ENCODE data around the gene MTMR2.

The MTMR2 gene

DNA sequence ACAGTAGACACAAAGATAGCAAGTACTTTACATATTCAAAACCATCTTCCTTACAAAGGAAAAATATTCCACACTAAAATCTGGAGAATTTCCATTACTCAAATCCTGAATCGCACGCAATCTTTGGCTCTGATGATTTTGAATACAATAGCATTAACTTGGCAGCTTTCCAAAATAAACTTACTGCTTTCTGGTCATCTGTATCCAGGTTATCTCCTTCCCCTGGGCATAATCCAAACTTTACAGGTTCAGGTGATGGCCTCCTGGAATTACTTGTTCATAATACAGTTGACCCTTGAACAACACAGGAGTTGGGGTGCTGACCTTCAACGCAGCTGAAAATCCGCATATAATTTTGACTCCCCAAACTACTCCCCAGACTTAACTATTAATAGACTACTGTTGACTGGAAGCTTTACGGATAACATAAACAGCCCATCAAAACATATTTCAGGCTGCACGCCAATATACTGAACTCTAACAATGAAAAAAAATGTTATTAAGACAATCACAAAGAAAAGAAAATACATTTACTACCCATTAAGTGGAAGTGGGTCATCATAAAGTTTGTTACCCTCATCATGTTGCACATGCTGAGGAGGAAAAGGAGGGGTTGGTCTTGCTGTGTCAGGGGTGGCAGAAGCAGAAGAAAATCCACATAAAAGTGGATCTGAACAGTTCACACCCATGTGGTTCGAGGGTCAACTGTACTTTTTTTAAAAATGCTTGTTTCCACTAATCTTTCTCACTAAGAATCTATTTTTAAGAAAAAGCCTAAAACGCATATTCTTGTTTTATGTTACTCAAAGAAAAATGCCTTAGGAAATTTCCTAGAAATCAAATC, 6.5 kb downstream of the MTMR2 start:
- no peak for DNase-seq

DNA sequence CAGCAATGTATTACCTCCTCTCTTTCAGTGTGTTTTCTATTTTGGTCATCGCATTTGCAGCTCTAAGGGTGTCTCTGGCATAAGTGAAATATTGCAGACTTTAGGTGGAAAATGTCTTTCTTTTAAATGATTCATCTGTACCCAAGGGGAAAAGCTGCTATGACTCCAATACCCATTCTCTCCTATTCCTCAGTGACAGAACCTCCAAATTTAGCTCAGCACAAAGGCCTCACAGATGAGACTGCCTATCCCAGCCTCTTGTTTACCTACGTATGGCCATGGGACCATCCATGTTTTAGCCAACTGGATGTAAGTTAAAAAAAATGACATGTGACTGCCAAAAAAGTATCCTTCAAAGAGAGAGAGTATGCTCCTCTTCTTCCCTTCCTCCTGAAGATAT, 7.9 kb downstream of the MTMR2 start:
- DNase-seq: no peak

DNA sequence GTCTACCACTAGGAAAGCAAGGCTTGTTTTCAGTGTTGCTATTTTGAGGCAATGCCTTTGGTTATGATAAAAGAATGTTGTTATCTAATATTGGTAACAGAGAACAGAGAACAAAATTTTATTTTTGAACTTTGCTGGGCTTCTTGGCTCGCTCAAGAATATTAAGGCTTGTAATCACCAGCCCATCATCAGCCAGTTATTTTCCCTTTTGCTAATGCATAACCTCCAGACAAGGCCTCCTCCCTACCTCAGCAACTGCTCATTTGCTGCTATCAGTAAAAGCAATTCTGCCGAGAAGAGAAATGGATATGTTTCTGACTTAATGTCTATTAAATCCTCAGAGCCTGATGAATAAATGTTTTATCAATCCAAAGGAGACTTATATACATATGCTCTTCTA, 8.9 kb downstream of the MTMR2 start:
- no peak for DNase-seq

DNA sequence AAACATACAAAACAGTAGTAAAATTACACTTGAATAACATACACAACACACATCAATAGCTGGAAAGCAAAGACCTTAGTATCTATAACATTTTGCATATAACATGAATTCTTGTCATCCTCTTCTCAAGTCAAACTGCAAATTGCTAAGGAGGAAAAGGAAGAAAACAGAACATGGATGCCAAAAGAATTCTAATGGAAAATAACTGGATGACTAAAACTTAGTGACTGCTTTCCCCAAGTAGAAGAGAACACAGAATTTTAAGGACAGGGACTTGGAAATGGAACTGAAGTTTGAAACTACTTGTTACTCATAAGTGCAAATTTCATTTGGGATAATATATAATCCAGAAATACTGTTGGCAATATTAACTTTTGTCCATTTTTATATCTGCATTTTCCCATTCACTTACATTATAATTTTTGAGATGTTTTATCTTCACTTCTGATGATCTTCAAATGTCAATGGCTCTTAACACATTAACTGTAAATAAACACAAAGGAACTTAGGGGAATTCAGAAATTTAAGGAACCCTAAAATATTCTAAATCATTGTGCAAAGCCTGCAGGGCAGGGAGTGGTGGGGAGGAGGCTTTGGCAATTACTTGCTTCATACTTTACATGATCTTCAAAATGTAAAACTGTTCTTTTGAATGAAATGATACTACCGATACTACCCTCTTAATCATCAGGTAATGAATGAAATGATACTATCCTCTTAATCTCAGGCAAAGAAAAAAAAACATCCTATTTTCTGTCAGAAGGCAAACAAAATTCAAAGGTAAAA, 9.9 kb downstream of the MTMR2 start:
- no peak for DNase-seq

DNA sequence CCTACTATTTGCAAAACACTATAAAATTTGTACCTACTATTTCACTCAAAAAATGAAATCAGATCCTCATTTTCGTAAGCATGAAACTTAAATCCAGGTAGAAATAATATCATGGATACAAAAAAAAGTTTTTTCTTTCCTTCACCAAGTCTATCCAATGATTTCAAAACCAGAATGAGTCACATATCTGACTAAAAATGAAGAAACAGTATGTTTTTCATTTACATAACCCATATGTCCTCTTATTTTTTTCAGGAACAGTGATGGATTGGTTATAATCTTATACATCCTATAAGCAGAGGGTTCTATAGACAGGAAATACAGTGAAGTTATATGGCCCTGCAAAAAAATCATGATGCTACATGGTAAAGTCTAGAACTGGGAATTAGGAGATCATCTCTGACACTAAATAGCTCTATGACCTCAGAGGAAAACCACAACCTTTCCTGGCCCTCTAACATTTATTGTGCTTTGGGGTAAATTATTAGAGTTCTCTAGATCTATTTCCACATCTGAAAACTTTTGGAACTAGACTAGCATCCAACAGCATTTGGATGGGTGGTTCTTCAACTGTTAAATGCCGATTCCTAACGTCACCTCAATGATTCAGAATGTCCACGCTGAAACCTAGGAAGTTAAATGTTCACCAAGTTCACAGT, 10.9 kb downstream of the MTMR2 start:
- no peak for DNase-seq

DNA sequence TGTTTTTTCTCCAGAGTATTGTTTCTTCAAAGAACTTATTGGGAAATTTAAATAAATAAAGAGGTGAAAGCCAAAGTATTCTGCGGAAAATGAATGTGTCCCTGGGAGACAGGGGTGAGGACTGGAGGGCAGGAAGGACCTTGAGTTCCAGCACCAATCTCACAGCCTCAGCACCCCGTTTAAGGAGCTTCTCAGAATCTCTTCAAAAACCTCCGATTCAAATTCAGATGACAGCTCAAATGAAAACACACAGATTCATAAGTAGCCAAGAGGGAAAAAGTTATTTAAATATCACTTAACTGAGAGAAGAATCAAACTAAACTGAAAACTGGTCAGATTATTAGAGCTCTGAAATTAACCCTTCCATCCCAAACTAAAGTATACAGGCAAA, 12.5 kb downstream of the MTMR2 start:
- DNase-seq: no peak

DNA sequence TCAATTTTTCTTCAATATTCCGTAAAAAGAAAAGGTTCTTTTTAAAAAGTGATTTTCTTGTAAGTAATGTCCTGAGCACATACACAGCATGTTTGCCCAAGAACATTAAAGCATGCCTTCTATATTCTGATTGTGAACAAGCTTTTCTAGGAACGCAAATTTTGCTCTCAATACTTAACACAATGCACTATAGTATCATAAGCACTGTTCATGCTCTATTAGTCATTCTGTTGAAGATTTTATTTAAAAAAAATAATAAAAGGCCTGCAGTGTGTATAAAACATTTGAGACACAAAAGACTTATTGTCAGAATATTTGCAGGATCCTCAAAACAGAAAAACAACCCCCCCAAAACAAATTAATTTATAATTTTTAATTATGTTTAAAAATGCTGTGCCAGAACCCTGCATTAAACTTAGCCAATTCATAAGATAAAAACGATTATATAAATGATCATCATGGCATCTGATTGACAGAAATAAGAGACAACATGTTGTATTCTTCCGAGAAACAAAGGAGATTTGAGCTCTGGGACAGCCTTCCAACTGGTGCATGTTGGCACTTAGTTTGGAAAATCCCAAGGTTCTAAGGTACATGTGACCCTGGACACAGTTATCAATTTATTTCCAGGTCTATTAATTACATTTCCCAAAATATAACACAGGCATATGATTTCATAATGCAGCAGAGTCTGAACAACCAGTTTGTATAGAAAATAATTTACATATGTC, 13.1 kb downstream of the MTMR2 start:
- DNase-seq: no peak

DNA sequence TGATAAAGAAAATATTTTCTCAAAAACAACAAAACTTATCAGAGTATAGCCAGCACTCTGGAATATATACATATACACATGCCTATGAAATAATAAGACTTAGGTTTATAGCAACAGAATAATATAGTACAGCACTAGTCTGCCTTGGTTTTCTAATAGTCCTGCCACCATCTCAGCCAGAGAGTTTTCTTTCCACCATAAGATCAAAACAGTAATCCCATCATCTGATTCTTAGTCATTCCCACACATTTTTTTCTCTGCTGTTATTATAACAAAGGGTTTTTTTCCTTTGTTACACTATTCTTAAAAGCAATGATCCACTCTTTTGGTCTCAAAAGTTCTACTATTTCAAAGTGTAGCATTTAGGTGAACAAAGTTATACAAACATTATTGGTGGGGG, 15.1 kb downstream of the MTMR2 start:
- no peak for DNase-seq

DNA sequence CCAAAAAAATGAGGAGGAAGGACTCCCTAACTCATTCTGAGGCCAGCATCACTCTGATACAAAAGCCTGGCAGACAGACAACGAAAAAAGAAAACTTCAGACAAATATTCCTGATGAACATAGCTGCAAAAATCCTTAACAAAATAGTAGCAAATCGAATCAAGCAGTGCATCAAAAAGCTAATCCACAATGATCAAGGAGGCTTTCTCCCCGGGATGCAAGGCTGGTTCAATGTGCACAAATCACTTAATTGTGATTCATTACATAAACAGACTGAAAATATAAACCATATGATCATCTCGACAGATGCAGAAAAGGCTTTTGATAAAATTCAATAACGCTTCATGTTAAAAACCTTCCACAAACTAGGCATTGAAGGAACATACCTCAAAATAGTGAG, 16.4 kb downstream of the MTMR2 start:
- DNase-seq: no peak

DNA sequence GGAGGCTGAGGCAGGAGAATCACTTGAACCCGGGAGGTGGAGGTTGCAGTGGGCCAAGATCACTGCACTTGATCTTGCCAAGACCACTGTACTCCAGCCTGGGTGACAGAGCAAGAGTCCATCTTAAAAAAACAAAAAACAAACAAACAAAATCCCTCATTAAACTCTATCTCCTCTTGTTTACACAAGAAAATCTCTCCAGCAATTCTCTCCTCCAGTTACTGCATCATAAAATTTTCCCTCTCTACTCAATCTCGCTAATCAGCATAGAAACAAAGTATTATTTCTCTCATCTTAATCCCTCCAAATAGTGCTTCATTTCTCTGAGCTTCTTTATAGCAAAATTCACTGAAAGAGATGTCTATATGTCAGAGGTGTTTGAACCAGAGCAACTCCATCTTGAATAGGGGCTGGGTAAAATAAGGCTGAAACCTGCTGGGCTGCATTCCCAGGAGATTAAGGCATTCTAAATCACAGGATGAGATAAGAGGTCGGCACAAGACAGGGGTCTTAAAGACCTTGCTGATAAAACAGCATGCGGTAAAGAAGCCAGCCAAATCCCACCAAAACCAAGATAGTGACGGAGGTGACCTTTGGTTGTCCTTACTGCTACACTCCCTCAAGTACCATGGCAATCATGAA, 19.8 kb downstream of the MTMR2 start:
- no peak for DNase-seq

DNA sequence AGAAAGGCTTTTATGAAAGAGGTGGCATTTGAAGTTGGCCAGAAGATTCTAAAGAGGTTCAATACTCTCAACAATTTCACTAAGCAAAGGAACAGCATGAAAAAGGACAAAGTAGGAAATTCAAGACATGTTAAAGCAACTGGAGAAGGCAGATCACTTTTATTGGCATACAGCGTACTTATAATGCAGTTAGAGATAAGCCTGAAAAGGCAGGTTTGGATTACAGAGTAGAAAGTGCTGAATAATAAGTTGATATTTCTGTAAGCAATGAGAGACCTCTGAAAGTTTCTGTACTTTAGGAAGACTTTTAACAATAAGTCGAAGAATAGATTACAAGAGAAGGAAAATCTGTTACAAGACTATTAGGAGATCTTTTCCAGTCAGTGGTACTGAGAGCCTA, 25.1 kb downstream of the MTMR2 start:
- no peak for DNase-seq

DNA sequence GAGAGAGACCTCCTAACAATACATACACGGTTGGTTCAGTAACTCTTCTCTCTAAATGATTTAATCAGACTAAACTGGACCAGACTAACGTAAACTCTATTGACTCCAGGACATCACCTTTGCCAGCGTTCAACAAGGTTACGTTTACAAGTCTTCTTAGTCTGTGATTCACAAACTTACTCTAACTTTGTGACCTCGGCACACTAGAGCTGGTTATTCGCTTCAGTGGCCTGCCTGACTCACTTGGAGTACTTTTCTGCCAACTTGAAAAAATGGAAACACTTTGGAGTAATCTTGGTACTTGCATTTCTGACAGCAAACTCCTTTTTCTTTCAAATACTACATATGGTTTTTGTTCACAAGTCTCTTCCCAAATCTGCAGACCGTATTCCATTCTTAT, 26.2 kb downstream of the MTMR2 start:
- no peak for DNase-seq

DNA sequence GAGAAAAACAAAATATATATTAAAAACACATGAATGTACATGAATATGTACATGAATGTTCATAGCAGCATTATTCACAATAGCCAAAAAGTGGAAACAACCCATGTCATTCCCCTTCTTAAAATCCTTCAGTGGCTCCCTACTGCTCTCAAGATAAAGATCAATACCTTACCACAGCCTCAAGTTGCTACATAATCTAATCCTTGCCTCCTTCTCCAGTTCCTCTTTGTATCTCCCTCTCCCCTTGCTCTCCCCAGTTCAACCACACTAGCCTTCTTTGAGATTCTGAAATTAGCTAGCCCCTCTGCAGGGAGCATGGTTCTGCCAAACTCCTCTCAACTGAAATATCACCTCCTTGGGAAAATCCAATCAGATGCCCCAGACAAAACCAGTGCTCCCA, 28.1 kb downstream of the MTMR2 start:
- no peak for DNase-seq

DNA sequence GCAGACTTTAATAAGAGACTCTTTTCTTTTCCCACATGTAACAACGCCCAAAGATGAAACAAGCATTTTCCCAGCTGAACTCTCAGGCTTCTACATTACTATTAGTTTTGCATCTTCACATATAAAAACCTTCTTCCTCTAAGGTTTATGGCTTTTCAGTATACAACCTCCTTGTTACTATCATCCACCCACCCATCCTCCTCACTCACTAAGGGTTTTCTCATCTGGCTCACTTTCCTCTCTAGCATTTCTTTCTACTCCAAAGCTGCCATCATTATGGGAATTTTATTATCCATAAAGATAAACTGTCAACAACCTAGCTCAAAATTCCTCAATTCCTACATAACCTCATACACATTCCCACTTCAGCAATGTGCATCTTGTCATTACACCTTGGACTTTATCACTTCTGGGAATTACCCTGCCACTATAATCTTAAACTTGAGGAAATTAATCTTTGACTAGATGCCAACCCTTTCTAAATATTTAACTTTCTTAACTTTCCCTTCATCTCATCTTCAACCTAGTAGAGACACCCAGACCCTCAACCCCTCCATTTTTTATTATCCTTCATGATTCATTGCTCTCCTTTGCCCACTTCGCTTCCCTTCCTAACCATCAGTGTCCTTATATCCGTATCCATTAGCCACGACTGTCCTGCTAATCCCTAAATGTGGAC, 30.9 kb downstream of the MTMR2 start:
- no peak for DNase-seq

DNA sequence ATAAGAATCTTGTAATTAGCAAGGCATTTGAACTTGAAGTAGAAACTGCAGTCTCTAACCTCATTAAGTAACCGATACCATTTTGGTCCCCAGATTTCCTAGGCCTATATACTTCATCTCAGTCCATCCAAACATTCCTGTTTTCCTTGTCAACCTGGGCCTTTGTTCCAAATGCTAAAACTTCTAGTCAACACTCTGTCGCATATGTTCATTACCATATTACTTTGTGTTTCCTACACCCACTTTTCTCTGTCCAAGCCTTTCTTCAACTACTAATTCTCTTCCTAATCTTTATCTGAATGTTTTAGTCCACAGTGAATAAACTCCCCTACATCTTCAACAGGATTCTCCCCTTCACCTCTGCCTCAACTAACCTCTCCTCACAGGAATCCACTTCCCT, 31.4 kb downstream of the MTMR2 start:
- DNase-seq: no peak

DNA sequence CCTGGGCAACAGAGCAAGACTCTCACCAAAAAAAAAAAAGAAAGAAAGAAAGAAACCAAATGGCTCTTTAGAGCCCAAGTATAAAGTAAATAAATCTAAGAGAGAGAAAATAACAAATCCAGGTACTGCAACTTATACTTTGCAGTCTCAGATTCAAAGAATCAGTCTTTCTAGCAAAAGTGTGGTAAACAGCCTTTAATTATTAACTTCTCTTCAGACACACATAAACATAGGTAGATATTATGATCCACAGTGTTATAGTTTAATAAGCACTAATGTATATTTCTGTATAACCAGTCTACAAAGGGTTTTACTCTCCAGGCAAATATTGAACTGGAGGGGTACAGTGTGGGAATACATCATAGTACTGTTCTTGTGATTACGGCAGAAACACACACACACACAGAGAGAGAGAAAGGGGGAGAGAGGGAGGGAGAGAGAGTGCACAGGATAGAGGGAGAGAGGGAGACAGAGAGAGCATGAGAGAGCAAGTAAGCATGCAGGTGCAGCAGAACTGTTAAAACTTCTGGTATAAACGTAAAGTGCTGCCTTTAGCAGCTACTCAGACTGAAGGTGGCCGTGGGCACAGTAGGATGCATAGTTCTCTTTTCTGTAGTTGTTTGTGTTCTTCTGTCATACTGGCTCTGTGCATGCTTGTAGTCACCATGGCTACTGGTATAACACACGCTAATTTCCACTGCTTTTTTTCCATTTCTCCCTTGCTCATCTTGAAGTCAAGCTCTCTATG, 32.3 kb downstream of the MTMR2 start:
- no peak for DNase-seq

DNA sequence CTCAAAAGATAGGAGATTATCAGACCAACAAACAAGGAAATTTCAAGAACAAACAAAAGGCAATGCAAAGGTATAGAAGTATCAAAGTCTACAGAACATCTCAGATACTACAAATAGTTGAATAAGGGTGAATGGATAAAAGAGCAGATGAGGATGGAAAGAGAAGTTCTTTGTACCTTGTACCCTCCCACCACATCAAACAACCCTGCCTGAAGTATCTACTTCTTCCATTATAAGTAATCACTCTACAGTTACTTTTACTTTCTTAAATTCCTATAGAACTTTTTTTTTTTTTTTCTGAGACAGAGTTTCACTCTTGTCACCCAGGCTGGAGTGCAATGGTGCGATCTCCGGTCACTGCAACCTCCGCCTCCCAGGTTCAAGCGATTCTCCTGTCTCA, 35.1 kb downstream of the MTMR2 start:
- DNase-seq: no peak

DNA sequence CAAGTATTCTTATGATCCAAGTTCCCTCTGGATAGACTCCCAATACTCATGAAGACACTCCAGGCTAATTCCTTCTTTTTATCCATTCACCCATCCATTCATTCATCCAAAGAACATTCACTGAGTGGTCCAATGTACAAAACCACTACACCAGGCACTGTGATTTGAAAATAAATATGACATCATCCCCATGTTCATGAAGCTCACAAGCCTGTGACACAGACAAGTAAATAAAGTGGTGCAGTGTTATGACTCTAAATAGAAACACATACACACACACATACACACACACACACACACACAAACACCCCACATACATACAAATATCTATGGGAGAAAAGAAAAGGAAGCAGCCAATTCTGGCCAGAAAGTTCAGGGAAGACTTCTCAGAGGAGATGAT, 35.5 kb downstream of the MTMR2 start:
- no peak for DNase-seq

DNA sequence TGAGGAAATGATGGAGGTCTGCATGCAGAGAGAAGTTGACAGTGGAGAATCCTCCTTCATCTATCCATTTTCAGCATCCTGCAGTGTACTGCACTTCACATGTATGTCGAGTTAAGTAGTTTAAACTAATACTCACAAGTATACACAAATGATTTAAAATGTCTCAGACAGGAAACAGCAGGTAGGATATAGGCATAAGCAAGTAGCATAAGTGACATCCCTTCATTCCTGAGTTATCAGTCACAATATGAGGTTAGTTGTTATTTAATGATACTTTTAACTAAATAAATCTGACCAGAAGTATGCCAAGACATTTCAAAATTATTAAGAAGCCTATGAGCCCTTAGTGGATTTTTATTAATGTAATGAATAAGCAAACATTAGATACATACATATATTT, 37.4 kb downstream of the MTMR2 start:
- DNase-seq: no peak

DNA sequence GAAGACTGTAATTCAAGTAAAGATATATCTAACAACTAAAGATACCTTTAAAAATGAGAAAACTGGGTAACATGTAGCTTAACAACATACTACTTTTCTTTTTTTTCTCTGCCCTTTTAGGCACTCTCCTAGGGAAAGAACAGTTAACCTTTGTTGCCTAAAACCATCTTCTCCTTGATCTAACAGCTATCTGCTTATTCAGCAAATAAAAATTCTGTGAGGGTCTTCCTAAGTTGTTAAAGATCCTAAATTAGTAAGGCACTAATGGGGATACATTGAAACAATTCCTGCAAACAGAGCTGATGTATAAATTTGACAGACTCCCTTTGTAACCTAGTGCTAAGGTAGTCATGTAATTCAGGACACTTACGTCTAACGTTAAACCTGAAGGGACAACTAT, 39.1 kb downstream of the MTMR2 start:
- DNase-seq: no peak

DNA sequence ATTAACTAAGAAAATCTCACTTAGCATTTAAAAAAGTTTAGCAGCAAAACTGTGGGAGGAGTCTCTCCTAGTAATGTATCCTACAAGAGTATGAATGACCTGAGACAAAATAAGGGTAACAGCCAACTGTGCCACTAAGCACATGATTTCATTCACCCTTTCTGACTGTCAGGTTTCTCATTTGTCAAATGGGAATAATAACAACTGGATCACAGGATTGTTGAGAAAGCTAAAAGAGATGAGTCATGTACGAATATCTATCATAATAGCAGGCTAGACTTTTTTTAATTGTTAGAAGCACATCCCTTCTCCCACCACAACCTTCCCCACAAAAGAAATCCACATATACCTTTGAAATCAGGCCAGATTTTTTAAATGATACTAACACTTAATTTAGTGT, 39.5 kb downstream of the MTMR2 start:
- DNase-seq: no peak

All from activated CD4-positive, CD25-positive, alpha-beta regulatory T cell treated with anti-CD3 and anti-CD28 coated beads, Interleukin-2, amount 50 U/mL, for 72 hours (primary cell).